NCI-H1048 (cell line): Measurements from ENCODE around the gene GNB1L.

Experiments used
- DNase-seq: peaks from one replicate; lab custom pipeline; 2025; lab: John Stamatoyannopoulos, UW

Gene GNB1L

DNA sequence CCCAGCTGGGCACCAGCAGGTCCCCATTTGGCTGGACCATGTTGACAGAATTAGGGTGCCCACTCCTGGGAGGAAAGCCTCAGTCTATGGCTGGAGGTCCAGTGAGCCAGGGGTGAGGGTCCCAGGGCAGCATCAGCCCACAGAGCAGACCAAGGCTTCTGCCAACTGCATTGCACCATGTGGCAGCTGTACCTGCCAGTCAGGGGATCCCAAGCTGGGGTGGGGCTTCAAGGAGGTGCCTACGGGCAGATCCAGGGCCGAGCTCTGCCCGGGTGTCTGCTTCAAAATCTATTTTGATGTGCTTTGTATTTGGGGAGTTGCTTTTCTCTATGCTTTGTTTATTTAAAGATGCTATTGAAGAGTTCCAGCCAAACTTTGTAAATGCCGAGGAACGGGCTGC is 120.9 kb downstream of the GNB1L start:
- no peak for DNase-seq
